HG03354 (cell line): ENCODE measurements around the gene CHAC1.
A peak's percentile ranks its signal among the peaks of the same experiment; 100 is the strongest.

Source experiments
- ATAC-seq: cut with Tn5 transposase; IDR thresholded peaks from one replicate; pipeline ENCODE4 v1.9.1; 2021; ENCODE audit warnings: mild to moderate bottlenecking; ENCODE audit not compliant: unreplicated experiment, poor library complexity, severe bottlenecking

Gene CHAC1

DNA sequence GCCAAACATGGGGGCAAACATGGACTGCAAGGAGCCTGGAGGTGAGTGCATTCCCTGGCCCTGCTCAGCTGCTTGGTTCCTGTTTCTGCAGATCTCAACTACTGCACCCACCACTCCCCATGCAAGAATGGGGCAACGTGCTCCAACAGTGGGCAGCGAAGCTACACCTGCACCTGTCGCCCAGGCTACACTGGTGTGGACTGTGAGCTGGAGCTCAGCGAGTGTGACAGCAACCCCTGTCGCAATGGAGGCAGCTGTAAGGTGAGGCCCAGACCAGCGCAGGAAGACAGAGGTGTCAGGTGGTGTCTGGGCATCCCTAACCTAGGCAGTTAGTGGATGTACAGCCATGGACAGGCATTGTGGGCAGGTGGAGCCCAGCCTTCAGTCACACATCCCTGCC, 18.8 kb upstream of the CHAC1 start:
- ATAC-seq = no peak

DNA sequence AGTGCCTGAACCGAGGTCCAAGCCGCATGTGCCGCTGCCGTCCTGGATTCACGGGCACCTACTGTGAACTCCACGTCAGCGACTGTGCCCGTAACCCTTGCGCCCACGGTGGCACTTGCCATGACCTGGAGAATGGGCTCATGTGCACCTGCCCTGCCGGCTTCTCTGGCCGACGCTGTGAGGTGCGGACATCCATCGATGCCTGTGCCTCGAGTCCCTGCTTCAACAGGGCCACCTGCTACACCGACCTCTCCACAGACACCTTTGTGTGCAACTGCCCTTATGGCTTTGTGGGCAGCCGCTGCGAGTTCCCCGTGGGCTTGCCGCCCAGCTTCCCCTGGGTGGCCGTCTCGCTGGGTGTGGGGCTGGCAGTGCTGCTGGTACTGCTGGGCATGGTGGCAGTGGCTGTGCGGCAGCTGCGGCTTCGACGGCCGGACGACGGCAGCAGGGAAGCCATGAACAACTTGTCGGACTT, 17.0 kb upstream of the CHAC1 start:
- no peak for ATAC-seq

DNA sequence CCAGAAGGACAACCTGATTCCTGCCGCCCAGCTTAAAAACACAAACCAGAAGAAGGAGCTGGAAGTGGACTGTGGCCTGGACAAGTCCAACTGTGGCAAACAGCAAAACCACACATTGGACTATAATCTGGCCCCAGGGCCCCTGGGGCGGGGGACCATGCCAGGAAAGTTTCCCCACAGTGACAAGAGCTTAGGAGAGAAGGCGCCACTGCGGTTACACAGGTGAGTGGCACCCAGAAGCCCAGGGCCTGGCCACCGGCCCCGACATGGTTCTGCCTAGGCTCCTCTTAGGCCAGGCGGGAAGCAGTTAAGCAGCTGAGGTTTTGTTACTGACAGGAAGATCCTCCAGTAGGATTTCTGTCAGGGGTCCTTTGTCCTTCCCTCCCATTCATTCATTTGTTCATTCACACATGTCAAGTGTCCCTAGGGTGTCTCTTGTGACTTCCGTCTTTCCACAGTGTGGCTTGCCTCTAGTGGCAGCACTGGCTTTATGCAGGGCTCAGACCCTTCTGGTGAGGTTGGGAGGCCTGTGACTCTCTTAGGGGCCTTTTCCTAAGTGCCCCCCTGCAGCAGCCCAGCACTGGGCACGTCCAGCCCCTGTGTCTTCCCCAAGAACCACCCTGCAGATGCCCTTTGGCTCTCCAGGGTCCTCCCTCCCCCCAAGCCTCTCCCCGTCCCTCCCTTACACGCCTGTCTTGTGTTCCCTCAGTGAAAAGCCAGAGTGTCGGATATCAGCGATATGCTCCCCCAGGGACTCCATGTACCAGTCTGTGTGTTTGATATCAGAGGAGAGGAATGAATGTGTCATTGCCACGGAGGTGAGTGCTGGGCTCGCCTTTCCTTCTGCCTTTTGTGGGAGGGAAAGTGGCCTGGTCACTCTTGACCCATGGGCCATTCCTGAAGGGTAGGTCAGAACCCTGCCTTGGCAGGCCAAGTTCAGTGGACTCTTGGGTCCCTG, 16.3 kb upstream of the CHAC1 start:
- no peak for ATAC-seq

DNA sequence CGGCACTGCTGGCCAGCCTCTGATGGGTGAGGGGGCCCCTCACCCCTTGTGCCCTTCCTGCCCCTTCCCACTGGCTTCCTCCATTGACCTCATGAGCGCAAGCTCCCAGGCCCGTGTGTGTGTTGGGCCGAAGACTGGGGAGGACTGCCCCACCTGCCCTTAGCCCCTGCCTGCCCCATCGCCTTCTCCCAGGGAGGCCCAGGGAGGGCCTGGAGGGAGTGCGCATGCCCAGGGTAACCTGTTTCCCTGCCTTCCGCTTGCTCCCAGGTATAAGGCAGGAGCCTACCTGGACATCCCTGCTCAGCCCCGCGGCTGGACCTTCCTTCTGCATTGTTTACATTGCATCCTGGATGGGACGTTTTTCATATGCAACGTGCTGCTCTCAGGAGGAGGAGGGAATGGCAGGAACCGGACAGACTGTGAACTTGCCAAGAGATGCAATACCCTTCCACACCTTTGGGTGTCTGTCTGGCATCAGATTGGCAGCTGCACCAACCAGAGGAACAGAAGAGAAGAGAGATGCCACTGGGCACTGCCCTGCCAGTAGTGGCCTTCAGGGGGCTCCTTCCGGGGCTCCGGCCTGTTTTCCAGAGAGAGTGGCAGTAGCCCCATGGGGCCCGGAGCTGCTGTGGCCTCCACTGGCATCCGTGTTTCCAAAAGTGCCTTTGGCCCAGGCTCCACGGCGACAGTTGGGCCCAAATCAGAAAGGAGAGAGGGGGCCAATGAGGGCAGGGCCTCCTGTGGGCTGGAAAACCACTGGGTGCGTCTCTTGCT, 15.3 kb upstream of the CHAC1 start:
- no peak for ATAC-seq

DNA sequence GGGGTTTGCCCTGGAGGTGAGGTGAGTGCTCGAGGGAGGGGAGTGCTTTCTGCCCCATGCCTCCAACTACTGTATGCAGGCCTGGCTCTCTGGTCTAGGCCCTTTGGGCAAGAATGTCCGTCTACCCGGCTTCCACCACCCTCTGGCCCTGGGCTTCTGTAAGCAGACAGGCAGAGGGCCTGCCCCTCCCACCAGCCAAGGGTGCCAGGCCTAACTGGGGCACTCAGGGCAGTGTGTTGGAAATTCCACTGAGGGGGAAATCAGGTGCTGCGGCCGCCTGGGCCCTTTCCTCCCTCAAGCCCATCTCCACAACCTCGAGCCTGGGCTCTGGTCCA, 14.8 kb upstream of the CHAC1 start:
- ATAC-seq = no peak

DNA sequence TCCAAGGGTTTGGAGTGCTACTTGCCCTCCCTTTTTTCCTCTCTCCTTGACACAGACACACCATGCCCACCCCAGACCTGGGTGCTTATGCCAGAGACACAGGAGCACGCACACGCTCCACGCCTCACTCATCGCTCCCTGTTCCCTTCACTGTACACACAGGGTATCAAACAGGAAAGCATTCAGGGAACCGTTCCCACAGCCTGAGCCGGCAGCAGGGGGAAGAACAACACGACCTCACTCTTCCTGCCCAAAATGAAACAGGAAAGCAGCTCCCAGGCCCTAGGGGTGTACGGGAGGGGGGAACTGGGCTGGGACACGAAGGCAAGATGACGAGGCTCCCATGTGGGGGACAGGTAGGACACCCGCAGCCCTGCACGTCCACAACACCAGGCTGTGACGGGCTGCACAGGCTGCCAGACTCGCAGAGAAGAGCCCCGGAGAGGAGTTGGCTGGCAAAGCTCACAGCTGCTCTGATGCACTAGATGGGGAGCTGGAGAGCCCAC, 12.9 kb upstream of the CHAC1 start:
- ATAC-seq = no peak

DNA sequence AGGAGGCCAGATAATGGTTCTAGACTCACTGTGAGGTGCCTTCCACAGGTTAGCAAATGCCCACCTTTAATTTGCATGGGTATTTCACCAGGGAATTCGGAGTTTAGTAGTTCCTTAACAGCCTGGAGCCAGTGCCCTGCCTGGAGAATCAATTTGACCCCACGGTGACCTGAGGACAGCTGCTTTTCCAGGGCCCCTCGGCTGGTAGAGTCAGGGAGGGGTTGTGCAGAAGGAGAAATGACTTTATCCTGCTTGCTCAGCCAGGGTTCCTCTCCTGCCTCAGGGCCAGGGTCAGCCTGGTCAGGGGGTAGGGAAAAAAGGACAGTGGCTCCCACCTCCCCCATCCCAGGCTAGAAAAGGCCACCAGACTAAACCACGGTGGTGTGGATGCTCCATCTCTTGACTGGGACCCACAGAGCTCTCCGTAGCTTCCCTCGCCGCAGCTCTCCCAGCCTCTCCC, 12.2 kb upstream of the CHAC1 start:
- no peak for ATAC-seq

DNA sequence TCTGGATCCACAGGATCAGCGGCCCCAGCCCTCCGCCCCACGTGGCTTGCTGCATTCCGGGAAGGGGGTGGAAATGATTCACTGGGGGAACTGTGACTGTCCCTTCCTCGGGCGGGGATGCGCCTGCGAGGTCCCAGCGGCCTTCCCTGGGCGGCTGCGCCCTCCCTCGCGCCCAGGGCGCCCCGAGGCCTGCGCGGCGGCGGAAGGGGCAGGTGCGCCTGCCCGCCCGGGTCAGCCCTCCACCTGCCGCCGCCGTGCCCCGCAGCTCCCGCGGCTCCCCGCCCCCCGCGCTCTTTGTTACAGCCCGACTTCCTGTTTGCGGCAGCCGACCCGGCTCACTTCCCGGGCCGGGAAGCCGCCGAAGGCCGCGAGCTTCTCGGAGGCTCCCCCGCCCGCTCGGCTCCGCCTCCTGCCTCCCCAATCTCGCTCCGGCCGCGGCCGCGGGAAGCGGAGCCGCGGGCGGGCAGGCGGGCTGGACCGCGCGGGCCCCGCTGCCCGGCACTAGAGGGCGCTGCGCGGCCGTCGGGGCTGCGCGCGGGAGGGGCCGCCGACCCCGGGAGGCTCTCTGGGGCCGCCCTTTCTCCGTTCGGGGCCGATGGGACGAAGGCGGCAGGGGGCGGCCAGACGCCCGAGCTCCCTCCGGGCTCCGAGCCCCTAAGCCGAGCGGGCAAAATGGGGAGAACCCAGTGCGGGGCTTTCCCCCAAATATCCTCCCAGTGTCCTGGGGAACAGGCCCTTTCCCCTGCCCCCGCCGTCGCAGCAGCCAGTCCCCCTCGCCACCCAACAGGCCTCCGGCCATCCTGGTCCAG, 11.5 kb upstream of the CHAC1 start:
- ATAC-seq = peak; percentile 69

DNA sequence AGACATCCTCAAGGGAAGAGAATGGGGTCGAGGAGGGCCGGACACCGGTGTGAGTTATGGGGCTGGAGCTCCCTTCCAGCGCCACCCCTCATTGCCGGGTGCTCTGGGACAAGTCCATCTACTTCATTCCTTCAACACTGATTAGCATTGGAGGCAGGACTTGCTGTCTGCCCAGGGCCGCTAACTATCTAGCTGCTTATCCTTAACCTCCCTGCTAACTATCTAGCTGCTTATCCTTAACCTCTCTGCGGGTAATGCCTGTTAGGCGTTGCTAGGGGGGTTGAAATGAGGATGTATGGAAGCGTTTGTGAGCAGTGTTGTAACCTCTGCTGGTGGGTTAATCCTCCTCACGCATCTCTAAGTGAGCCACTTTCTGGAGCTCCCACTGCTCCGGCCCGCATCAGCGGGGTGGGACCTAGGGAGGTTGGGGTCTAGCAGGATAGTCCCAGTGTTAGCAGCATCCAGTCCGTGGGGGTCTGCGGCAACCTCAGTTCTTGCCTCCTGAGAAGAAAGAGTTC, 10.9 kb upstream of the CHAC1 start:
- ATAC-seq = peak; percentile 8

DNA sequence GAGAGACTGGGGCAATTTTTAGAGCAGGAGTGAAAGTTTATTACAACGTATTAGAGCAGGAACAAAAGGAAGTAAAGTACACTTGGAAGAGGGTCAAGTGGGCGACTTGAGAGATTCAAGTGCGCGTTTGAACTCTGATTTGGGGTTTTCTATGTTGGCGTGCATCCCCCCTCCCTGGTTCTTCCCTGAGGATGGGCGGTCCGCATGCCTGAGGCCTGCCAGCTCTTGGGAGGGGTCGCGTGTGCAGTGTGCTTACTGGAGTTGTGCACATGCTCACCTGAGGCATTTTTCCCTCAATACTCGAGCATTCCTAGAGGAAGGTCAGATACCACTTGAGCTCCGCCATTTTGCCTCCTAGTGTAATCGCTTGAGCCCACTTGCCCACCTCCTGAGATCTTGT, 10.4 kb upstream of the CHAC1 start:
- no peak for ATAC-seq

DNA sequence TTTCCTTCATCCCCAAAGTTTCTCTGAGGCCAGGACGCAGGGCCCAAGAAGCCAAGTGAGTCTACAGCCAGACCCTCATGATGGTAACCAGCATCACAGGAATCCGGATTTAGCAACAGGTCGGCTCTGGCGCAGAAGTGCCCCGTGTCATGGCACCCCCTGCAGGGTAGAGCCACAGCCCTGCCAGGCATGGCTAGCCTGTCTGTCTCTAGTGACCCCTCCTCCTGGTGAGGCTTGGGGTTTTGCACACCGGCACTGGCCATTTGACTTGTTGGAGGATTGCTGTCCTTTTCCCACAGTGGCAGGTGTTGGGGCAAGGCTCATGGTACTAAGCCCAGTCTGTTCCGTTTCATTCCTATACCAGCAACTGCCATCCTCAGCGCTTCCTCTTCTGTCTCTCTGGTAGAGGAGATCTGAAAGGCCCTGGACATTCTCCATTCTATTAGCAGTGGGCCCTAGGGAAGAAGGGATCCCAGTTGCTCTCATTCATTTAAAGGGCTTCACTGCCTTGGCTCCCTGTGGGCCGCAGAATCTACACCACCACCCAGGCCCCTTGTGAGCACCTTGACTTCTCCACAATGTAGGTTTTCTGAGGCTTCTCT, 9.4 kb upstream of the CHAC1 start:
- ATAC-seq = no peak

DNA sequence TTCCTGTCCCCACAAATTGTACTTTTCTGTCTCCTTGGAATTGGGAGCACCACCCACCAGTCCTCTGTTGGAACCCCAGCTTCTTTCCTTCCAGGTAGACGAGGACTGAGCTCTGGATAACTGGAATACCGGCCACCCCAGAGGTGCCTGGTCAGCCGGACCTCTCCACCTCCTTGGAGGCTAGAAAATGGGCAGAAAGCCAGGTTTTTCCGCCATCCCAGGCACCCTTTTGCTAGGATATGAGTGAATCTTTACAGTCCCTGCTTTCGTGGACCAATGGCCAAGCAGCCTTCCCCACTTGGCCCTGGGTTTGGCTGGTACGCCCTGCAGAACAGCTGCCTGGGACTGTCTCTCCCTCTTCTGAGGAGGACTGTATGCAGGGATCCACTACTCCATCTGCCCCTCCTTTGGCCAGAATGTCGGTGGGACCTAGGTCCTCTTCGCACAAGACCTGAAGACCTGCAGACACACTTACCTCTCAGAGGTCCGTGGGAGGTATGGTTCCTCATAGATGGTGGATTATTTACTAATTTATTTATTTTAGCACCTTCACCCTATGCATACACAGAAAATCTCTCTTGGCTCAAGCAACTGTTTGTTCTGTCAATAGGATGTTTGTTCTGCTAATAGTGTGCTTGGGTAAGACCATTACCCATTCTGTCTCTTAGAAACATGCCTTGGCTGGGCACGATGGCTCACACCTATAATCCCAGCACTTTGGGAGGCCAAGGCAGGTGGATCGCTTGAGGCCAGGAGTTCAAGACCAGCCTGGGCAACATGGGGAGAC, 8.6 kb upstream of the CHAC1 start:
- no peak for ATAC-seq

DNA sequence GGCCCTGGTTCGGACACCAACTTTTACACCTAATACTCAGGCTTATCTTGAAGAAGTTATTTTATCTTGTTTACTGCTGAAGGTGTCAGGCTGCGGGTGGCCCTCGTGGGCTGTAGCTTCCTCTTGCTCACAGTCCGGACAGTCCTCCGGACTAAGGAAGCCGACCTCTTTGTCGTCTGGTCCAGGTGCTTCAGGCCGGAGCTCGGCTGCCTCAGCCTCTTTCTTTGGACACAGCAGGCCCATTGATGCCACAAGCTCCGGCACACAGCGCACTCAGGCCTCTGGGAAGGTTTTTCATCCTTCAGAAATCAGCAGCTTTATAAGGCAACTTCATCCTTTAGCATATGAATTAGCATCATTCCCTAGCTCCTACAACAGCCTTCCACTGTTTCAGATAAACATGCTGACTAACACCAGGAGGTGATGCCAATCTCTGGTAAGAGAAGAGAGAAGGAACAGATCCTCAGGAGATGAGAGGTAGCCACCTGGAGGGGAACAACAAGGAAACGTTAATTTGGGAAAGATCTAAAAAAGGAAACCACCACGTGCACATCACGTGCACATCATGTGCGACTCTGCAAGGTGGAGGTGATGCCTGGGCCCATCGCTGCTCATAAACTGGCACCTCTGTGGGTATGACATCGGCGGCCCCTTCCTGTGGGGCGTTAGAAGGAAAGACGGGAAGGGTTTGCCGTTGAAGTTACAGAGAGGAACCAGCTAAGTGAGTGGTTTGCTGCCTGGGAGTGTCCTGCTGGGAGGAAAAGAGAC, 4.4 kb upstream of the CHAC1 start:
- ATAC-seq = no peak

DNA sequence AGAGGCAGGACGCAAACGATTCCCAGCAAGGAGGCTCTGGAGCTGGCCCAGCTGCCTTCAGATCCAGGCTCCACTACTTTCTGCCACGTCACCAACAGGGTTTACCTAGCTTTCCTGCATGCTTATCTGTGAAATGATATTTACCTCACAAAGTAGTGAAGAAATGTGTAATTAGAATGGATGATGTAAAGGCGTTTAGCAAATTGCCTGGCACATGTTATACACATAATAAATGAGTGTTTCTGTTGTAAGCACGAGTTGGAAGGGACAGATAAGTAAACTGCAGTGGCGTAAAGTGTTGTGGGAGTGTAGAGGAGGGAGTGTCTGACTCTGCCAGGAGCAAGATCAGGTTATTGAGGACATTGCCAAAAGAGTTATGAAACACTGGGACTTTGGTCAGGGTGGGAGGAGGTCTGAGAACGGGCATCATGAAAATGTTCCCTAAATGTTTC, 3.5 kb upstream of the CHAC1 start:
- no peak for ATAC-seq

DNA sequence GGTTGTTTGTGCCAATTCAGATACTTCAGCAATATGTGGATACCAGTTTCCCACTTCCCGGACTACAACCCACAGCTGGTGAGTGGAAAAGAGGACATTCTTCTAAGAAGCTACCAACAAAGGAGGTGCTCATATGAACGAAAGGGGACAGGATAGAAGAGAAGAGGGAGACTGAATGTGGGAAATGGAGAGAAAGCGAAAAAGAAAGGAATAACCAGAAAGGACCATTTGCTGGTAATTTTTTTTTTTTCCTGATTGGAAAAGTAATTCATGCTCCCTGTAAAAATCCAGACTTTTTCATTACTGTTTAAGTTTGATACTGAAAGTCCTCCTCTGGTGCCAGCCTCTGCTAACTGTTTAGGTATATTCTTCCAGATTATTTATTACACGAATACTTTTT, 1.5 kb upstream of the CHAC1 start:
- ATAC-seq = no peak

DNA sequence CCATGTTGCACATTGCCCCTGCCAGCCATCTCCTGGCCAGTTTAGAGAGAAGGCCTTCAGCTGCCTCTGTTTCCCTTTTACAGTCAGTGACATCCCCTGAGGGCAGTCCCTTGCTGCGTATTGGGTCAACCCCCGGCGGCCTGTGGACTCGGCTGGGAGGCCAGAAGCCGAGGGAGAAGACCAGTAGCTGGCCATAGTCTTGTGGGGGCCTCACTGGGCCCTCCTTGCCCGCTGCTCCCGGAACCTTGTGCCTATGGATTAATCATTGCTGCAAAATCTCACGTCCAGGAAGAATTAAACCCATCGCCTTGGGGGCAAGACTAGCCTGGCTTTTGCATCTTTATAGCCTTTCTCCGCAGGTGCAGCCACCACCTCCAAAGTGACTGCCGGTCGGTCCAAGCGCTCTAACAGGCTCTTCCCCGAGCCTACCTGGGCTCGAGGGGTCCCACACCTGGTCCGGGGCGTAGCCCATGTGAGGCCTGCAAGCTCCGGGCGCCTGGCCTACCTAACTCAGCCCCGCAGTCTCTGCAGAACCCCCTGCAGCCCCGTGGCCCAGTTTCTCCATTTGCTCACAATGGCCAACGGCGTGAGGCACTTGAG, 870 bp upstream of the CHAC1 start:
- no peak for ATAC-seq

DNA sequence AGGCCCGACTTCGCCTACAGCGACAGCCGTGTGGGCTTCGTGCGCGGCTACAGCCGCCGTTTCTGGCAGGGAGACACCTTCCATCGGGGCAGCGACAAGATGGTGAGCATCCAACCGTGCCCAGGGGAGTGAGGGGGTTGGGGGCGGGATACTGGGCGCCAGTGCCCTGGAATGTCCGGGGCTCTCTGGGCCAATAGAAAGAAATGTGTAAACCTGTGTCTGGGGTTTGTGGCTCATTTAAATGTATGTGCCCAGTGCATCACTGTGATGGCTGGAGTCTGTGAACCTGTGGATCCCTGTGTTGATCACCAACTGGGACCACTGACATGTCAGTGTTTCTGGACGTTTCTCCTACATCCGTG, 423 bp downstream of the CHAC1 start:
- ATAC-seq = no peak
